Measurements from ENCODE around the gene SMYD3.

The SMYD3 gene

DNA sequence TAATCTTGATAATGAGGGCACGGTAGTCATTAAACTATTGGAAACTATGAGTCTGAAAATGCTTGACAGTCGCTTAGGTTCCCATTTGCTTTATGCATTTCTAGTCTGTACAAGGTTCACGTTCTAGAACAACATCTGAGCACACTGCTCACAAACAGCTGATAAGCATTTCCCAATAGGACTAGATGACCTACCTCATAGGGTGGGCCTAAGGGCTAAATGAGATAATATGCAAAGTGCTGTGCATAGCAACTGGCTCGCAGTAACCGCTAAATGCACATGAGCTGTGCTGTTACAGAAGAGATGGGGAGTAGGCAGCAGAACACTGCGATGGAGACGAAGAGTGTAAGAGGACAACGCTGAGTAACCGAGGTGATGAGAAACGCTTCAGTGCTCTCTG, 628.0 kb downstream of the SMYD3 start:
- no peak for DNase-seq

DNA sequence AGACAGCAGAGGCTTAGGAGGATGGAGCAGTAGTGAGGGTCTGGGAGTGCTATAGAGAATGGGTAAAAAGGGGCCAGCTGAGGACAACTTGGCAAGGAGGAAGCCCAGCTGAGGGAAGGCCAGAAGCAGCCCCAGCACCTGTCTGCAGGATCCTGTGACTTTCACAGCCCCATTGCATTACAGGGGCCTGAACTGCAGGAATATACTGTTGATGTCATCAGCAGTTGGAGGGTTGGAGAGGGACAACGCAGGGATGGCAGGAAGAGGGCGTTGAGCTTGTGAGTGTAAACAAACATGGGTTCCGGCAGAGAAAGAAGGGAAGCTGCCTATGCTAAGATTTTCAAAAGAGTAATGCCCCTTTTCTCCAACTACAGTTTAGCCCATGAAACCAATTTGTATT, 628.5 kb downstream of the SMYD3 start:
- no peak for DNase-seq

DNA sequence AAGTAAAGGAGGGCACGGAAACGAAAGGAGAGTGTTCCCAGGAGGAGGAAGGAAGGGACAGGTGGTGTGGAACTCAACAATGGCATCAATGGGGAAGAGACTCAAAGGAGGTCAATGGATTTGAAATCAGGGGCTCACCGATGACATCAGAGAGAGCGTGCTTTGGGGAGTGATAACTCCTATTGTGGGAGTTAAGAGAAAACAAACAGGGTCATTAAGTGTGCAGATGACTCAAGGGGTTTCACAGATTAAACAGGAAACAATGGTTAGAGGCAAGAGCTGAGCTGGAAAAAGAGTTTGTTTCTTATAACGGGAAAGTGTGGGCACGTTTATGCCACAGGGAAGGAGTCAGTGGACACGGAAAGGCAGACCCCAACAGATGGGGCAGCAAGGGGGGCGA, 629.1 kb downstream of the SMYD3 start:
- no peak for DNase-seq

DNA sequence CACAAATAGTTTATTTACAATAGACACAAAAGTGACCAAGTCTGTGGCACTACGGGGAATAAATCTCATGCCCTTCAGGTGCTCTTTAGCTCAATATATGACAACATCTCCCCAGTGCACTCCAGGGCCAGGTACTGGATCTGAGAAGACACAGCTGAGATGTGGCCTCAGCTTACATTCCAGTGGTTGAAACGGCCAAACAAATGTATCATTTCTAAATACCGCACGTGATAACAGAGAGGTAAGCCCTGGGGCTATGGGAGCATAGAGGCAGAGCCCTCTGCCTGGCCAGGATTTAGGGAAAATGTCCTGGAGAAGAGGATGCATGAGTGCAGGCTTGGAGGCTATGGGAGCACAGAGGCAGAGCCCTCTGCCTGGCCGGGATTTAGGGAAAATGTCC, 630.5 kb downstream of the SMYD3 start:
- no peak for DNase-seq

DNA sequence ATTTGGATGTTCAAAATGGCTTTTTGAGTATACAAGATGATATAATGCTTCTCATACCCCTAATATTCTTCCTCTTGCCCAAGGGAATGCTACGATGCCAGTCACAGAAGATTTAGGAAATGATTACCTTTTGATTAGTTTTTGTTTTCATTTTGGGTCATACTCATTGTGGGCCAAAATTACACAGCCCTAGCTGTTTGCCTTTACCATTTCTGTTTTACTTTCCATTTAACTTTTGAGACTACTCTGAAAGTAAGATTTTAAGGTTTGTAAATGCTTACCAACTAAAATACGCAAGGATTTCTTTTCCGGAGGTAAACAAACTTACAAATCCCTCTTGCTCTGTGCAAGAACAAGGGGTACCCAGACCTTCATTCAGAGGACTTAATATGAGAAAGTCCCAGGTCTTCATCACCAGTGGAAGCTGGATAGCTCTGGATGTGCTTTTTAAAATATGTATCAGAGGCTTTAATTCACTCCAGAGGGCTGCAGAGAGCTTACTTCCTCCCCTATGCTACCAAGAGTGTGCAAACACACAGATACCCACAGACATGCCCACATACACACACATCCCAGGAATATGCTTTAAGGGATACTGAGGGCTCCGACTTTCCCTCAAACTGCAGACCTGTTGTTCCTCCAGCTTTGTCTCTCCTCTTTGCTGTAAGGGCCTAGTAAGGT, 631.4 kb downstream of the SMYD3 start:
- DNase-seq = no peak

DNA sequence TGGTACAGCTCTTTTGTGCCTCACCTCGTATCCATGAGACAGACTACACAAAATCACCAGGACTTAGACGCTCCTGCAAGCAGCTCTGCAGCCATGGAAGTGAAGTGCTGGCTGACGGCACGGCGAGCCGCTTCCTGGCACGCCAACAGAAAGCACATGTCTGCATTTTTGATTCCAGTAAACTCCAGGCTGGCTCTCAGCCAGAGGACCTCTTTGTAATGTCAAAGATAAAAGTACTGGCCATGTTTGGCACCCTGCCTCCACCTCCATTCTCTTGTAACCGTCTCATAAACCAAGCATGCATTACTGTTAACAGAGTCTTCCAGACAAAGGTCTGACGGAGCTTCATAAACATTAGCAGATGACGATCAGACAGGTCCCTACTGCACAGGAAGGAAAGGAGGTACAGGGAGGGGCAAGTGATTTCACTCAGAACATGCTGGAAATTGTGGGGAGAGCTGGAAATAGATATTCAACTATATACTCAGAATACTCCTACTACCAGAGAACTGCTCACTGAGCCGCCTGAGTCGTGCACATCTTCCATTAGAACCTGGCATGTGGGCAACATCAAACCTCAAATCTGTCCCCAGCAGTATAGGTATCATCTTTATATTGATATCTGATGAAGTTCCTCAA, 632.0 kb downstream of the SMYD3 start:
- no peak for DNase-seq

DNA sequence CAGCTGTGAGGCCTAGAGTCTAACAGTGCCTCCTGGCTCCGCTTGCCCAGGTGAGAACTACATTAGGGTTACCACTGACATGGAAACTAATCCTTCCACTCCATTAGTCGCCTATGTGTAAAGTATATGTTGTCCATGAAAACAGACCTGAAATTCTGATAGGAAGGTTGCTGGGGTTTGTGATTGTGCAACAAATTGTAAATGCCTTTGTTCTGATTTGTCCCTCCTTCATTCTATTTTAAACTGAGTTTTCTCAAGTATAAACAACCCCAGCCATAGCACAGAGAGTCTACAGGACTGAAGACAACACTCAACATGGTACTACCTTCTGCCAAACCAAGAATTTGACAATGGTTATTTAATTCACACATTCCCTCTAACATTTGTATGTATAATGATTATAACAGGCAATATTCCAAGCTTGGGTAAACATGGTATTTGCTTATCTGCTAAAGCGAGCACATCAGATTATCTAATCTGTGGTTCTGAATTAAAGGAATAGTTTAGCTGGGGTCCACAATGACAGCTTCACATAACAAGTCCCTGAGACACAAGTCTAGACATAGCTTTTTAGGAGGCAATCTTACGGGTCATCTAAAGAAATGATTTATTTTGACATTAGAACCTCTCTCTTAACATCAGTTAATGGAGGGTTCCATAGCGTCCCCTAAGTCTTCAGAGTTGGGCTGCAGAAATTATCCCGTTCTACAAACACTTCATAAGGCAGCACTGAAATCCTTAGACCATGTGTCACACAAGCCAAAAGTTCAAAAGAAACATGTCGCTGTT, 633.0 kb downstream of the SMYD3 start:
- no peak for DNase-seq

DNA sequence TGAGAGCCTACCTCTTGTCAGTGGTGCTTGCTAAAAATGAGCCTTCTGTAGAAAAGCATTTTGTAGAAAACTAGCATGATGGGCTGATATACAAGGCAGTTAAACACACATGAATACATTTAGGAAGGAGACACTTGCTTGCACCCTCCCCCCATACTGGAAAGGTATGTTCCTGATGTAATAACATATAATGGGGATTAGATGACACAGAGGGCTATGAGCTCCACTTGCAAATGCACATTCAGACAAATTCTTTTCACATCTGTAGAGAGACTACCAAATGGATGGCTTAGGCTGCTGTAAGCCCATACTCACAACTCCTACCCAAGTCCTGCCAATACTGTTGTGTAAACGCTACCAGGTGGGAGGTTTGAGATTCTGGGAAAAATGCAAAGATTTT, 634.0 kb downstream of the SMYD3 start:
- DNase-seq = no peak

DNA sequence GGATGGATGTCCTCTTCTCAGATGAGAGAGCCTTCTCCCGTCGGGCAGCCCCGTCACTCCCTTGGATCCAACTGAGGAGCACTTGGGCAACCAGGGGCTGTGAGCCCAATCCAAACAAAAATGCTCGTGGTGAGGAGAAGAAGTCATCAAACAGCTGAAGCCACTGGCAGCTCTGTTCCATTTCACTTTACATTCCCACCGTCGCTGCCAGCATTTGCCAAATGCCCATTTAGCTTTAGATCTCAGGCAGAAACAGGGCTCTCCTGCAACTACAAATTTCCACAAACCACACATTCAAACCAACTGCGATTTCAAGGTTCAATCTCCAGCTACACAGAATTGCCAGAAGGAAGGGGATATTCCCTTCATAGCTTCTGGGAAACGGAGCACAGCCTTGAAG, 634.6 kb downstream of the SMYD3 start:
- DNase-seq = no peak

DNA sequence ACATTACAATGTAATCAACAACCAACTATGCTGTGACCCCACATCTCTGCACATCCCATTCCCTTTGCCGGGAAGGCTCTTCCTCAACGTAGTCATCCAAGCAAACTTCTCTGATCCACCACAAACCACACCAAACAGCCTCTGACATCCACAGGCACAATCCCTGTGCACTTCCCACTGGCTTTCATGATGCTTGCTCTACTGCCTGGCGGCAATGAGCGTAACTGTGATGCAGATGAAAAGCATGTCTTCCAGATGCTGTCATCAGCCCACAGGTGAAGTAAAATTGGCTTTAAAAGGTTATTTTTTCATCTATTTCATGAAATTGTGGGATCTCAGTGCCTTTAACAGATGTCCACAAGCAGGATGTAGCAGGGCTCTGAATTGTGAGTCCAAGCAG, 635.2 kb downstream of the SMYD3 start:
- no peak for DNase-seq

DNA sequence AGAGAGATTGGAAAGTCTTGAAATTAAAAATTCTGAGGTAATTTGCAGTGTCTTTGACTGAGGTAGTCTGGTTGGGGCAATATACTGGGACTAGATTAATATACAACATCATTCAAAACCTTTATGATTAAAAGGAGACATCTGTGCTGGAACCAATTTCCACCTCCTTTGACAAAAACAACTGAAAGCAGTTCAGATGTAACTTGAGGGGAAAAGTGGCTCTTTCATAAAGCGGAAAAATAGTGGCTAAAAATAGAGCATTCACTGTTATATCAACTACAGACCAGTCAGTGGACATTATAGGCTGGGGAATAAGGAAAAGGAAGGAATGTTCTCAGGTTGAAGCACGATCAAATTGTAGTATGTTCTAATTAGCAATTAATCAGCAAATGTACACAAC, 635.9 kb downstream of the SMYD3 start:
- DNase-seq = no peak

DNA sequence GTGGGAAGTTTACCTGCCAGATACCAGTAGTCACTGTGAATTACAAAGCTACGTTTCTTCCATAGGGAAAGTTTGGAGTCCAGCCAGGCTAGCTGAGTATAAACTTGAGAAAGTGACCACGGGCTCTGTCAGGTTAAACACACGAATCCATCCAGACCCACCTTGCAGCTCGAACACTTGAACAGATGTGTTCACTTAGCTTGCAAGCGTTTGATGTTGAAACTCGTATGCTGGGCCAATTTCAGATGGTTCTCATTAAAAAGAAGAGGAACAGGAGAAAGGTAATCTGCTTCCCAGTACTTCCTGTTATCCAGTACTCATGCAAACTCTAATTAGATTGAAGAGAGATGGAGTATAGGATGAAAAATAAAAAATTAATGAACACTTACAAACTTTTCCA, 636.4 kb downstream of the SMYD3 start:
- DNase-seq = no peak

DNA sequence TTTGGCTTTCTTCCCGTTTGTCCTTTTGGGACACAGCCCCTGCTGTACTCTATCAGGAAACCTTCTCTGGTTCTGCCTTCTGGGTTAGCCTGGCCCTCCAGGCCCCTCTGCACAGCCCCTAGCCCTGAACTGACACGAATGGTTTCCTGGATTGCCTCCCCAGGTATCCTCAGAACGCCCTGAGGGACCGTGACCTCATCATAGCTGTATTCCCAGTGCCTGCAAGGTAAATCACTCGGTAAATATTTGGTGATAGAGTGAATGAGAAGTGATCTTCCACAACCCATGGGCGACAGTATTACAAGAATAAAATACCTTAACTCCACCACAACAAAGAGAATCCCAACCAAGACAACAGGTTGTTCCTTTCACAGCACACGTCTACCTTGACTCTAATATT, 637.2 kb downstream of the SMYD3 start:
- no peak for DNase-seq

DNA sequence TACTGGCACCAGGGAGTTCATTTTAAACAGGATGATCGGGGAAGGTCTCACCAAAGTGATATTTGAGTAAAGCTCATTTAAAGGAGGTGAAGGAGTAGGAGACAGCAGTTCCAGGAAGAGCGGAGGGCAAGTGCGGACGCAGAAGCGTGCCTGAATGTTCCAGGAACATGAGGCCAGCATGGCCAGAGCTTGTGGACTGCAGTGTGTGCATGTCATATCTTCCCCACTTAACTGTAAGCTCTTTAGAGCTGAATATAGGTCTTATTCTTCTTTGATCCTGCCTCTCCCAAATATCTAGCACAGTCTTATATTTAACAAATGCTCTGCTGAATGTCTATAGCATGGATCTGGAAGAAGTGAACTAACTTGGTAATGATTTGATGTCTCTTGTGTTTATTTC, 639.3 kb downstream of the SMYD3 start:
- DNase-seq = no peak

DNA sequence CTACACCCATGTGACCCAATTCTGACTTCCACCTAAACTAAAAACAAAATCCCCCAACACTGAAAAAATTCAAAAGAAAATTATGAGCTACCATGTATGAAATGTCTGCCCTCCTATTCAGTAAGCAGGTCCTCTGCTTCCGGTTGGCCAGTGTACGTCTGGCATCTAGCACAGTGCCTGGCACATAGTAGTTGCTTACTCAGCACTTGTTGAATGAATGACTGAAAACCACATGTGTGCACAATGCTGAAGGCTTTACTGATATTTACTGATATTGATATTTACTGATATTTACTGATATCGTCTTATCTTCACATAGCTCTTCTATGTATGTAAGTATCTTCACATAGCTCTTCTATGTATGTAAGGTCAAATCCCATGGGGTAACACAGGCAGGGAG, 642.2 kb downstream of the SMYD3 start:
- no peak for DNase-seq

DNA sequence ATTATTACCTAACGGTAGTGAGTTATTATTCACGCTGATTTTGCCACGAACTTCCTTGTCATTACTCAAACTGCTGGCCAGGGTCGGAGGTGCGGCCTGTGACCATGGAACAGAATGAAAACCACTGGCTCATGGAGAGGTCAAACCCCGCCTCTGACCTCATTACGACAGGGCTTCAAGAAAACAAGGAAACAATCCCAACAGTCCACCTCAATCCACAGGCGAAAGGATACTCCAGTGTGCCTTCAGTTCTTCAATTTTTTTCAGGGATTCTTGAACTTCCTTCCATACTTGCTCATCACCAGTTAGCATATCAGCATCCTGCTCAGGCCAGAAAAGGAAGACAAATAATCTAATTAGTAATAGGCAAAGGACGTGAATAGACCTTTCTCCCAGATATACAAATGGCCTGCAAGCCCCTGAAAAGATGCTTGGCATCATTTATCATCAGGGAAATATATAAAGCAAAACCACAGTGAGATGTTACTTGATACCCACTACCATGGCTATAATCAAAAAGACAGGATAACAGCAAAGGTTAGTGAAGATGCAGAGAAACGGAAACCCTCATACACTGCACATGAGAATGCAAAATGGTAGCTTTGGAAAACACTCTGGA, 643.4 kb downstream of the SMYD3 start:
- DNase-seq = no peak

DNA sequence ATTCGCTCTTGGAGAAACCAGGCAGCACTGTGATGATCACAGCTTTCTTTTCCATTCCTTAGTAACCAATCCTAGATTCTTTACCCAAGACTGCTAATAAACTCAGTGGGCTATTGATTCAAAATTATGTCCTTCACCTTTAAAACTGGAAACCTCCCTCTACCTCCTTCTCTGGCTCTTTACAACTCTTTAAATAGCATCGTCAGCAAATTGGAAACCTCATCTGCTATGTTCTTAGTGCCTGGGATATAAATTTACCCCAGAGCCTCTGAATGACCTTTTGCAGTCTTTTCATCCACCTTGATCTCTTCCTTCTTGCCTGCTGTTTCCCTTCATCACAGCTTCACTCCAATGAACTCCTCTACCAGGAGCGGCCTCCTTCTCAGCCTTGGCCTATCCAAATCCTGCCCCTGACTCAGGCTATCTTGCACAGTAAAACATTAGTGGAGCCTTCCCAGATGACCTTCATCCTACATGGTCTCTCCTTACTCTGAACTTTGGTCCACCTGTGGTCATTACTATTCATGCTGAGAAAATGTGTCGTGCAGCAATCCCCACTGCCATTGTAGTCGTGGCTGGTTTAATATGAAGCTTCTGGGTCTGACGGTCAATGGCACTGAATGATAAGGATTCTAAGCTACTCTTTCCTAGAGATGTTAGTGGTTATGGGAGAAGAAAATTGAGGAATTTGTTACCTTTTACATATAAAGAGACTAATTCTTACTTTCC, 644.1 kb downstream of the SMYD3 start:
- DNase-seq = no peak

DNA sequence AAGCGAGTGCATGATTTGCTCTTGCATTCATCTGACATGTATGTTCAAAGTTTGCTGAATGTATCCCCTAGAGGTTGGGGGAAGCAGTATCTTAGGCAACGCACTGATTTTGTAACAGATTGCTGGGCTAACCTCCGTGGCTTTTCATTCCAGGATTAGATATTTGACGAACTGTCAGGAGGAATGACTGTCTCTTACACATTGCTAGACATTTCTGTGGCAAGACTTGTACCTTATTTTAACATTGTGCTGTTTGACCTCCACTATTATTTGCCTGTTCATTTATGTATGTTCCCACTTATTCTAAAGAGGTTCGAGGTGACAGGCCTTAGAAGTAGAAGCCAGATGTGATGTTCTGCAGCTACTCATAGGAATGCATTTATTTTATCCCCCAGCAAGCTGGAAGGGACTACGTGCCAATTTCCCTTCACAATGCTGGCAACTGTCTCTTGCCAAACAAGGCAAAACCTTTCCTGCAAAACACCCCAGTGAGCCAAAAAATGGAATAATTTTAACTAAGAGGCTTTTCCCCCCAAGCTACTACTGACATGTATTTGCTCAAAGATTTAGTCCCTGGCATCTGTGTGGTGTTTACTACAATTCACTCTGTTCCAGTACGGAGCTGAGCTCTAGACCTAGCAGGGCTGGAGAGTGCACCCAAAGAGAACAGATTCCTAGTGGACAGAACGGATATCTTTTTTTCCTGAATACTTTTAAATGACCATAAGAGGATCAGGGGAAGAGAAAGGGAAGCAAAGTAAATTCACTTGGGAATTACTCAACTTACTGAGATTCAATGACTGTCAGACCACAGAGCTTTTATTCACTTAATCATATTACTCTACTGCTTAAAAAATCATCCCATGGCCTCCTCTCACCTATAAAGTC, 646.2 kb downstream of the SMYD3 start:
- no peak for DNase-seq

DNA sequence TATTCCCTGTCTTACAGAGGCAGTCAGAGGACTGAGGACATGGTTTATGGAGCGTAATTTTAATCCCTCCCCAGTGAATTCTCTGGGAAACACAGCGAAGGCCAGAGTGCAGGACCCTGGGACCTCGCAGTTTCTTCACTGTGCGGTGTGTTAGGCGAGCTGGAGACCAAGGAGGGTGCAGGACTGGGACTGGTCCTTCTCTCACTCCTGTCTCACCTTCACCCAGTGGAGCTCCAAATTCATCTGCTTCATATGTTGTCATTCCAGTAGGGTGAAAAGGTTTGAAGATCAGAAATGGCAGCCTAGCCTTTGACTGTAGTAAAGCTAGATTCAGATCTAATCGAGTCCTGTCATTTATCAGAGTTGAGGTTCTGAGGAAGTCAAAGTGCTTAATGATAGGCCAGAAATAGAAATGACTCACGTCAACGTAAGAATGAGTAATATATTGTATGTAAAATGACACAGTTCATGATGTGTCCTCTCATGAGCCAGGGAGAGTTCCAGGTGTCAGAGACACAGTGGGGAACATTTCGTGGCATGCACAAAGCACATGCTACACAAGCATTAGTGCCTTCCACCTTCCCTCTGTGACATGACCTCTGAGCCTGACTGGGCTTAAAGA, 647.5 kb downstream of the SMYD3 start:
- no peak for DNase-seq

DNA sequence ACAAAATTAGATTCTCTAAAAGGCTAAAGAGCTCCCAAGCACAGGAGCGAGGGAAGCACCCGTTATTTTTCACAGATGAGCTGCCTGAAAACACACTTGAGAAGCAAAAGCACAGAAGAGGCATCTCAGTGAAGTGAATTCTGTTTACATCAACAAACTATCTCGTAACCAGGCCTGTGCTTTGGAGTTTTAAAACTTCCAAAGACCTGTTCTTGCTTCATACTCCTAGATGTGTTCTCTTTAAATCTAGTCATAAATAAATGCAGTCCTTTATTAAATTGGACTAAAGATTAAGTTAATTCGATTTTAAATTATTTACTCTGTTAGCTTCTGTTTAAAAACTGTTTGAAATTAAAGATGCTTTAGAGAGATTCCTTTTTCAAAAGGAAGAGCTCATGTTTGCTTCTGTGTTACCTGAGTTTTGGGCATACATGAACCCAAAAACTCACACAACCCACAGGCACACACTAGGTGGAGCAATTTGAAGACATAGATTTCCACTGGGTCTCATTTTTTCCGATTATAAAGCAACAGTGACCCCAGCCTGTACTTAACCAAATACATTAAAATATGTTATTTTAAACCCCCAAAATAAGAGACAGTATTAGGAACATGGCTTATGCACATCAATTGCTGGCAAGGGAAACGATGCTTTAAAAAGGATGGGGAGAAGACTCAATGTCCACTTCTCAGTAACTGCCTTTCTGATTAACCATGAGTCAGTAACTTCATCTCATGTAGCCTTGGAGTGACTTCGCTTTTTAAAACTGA, 648.2 kb downstream of the SMYD3 start:
- no peak for DNase-seq

Data from GOT3 (cell line).